ENCODE results near the gene ZBTB2. TPM values are rescaled to one million over a fixed set of nuclear protein-coding genes. Genes with fewer than 3 reads are reported as not detected.
A peak's percentile ranks its signal among the peaks of the same experiment; 100 is the strongest.

ZBTB2 gene
- total and polyA plus RNA-seq, 10 of the 15 experiments (the other 5 are each of a cell fraction or from before 2014, with no cell fraction given) = 4.2 to 21.9 (median 15.0) TPM

GRCh38 chr6:151390851-151391470 is 398 bp downstream of the ZBTB2 start (continued):
- TF ChIP-seq IRF5 (IDR thresholded peaks at IDR 0.05; ENCODE audit: borderline replicate concordance) (no peak), RELB (IDR thresholded peaks at IDR 0.05; ENCODE audit: low read depth) (no peak), GATAD2B (conservative IDR thresholded peaks at IDR 0.05; ENCODE audit: low read depth) (peak; percentile 85), EGR1 (IDR thresholded peaks at IDR 0.05; ENCODE audit: borderline replicate concordance in 1 of 2, low read depth in 2 of 2, low read length in 2 of 2) (peak in 1 of 2 experiments; percentile 60; a peak in 2 of 3 replicates), POLR2AphosphoS5 (IDR thresholded peaks at IDR 0.05; ENCODE audit: low read length) (peak; percentile 68; the same call in 1 of the 2 replicates), NR2F1 (conservative IDR thresholded peaks at IDR 0.05) (no peak; the same call in 1 of the 2 replicates), SMARCA5 (IDR thresholded peaks at IDR 0.05) (peak; percentile 70; the same call in 1 of the 2 replicates), CBX5 (IDR thresholded peaks at IDR 0.05; ENCODE audit: low read depth) (no peak), EZH2 (IDR thresholded peaks at IDR 0.05; ENCODE audit: borderline replicate concordance, control insufficient read depth, low read depth, low read length) (no peak), CHD4 (IDR thresholded peaks at IDR 0.05) (no peak), ETV6 (conservative IDR thresholded peaks at IDR 0.05 in 1 of 2, IDR thresholded peaks at IDR 0.05 in 1 of 2; ENCODE audit: borderline replicate concordance in 1 of 2, low read depth in 1 of 2) (no peak), BRCA1 (IDR thresholded peaks at IDR 0.05; ENCODE audit: low read depth, low read length) (no peak), USF2 (IDR thresholded peaks at IDR 0.05; ENCODE audit: borderline replicate concordance, low read depth, low read length) (no peak), HCFC1 (IDR thresholded peaks at IDR 0.05; ENCODE audit: low read length) (no peak), NFYA (IDR thresholded peaks at IDR 0.05; ENCODE audit: borderline replicate concordance, low read depth, low read length) (no peak), BHLHE40 (IDR thresholded peaks at IDR 0.05; ENCODE audit: borderline replicate concordance in 1 of 2, low read depth in 2 of 2, low read length in 1 of 2) (peak in 1 of 2 experiments; percentile 78; a peak in 2 of 4 replicates), TARDBP (IDR thresholded peaks at IDR 0.05; ENCODE audit: borderline replicate concordance) (0 out of 2 replicates have a peak, but pooled peaks have one; percentile 14), SMC3 (IDR thresholded peaks at IDR 0.05; ENCODE audit: borderline replicate concordance, low read length) (no peak), MAX (IDR thresholded peaks at IDR 0.05; ENCODE audit: low read depth, low read length) (no peak), CTCF (IDR thresholded peaks at IDR 0.05 in 2 of 3, conservative IDR thresholded peaks at IDR 0.05 in 1 of 3; ENCODE audit: control insufficient read depth in 2 of 3, extremely low read depth in 1 of 3, insufficient read depth in 1 of 3, low read depth in 3 of 3, low read length in 3 of 3) (no peak), PAX5 (IDR thresholded peaks at IDR 0.05; ENCODE audit: borderline replicate concordance, low read depth, low read length) (0 out of 2 replicates have a peak, but pooled peaks have one; percentile 3), BCL11A (IDR thresholded peaks at IDR 0.05; ENCODE audit: low read depth, low read length) (no peak), YY1 (IDR thresholded peaks at IDR 0.05; ENCODE audit: low read depth, low read length) (peak; percentile 27; the same call in 1 of the 2 replicates), NFYB (IDR thresholded peaks at IDR 0.05; ENCODE audit: insufficient read depth, low read depth, low read length) (no peak)
